SIG-M5 treated with dmso at 0.1 percent for 504 hours (cell line): ENCODE data around the gene HDAC9.

Experiments
- DNase-seq: peaks from one replicate; lab custom pipeline; 2025; ENCODE audit not compliant: unreplicated experiment; lab: John Stamatoyannopoulos, UW

HDAC9 gene

GRCh38 chr7:18495412-18496340 lies at the start of gene HDAC9:
HDAC9 (plus strand) TSS chr7:18495749; CDS start chr7:18496303, 554 bp downstream.
- peak; percentile 58 for DNase-seq

GRCh38 chr7:18445916-18446520 lies 49.5 kb upstream of the HDAC9 start:
- no peak for DNase-seq

- no peak for DNase-seq
Measured at GRCh38 chr7:18450019-18450418, 45.5 kb upstream of the HDAC9 start.

- DNase-seq = no peak
Measured at GRCh38 chr7:18455606-18456005, 39.9 kb upstream of the HDAC9 start.

- DNase-seq = no peak
Measured at GRCh38 chr7:18457832-18458231, 37.7 kb upstream of the HDAC9 start.

- no peak for DNase-seq
Measured at GRCh38 chr7:18458830-18459229, 36.7 kb upstream of the HDAC9 start.

- no peak for DNase-seq
Measured at GRCh38 chr7:18459484-18460245, 35.9 kb upstream of the HDAC9 start.

GRCh38 chr7:18461785-18462467 lies 33.6 kb upstream of the HDAC9 start:
- no peak for DNase-seq

- no peak for DNase-seq
Measured at GRCh38 chr7:18464830-18465229, 30.7 kb upstream of the HDAC9 start.

- DNase-seq = no peak
Measured at GRCh38 chr7:18467011-18467410, 28.5 kb upstream of the HDAC9 start.

- DNase-seq = no peak
Measured at GRCh38 chr7:18468795-18469194, 26.8 kb upstream of the HDAC9 start.

- no peak for DNase-seq
Measured at GRCh38 chr7:18469316-18469715, 26.2 kb upstream of the HDAC9 start.

GRCh38 chr7:18471476-18472160 lies 23.9 kb upstream of the HDAC9 start:
- no peak for DNase-seq

- no peak for DNase-seq
Measured at GRCh38 chr7:18472161-18472483, 23.4 kb upstream of the HDAC9 start.

GRCh38 chr7:18473119-18473518 lies 22.4 kb upstream of the HDAC9 start:
- DNase-seq = no peak

- DNase-seq = no peak
Measured at GRCh38 chr7:18474944-18475343, 20.6 kb upstream of the HDAC9 start.

GRCh38 chr7:18475488-18475887 lies 20.1 kb upstream of the HDAC9 start:
- DNase-seq = no peak

GRCh38 chr7:18481776-18482175 lies 13.8 kb upstream of the HDAC9 start:
- no peak for DNase-seq

- no peak for DNase-seq
Measured at GRCh38 chr7:18488049-18488448, 7.5 kb upstream of the HDAC9 start.

GRCh38 chr7:18489624-18490023 lies 5.9 kb upstream of the HDAC9 start:
- no peak for DNase-seq

GRCh38 chr7:18491871-18492270 lies 3.7 kb upstream of the HDAC9 start:
- peak; percentile 19 for DNase-seq
